H9 (cell line): ENCODE results near the gene TMA16. TPM values are rescaled to one million over a fixed set of nuclear protein-coding genes. Genes with fewer than 3 reads are reported as not detected.

Experiments used
- DNase-seq: peaks from one replicate; pipeline ENCODE4 v3.0.0-alpha.2; 2017
- H2AFZ ChIP-seq: one replicate; pipeline ENCODE4 v1.6.1; 2013; ENCODE audit warnings: mild to moderate bottlenecking, low read length, control low read depth, moderate library complexity
- H2AK5ac ChIP-seq: 2 replicates; pipeline ENCODE4 v1.6.1; 2013; ENCODE audit warnings: low read length, control low read depth, mixed read lengths; ENCODE audit not compliant: insufficient read length
- H2BK120ac ChIP-seq: one replicate; pipeline ENCODE4 v1.6.1; 2013; ENCODE audit warnings: low read depth, mild to moderate bottlenecking, low read length, control low read depth, inconsistent platforms; ENCODE audit not compliant: poor library complexity, severe bottlenecking
- H2BK12ac ChIP-seq: 2 replicates; pipeline ENCODE4 v1.6.1; 2013; ENCODE audit warnings: low read length, control low read depth, mixed read lengths, low read depth; ENCODE audit not compliant: insufficient read length
- H2BK15ac ChIP-seq: 2 replicates; pipeline ENCODE4 v1.6.1; 2013; ENCODE audit warnings: low read depth, low read length, control low read depth
- H2BK20ac ChIP-seq: one replicate; pipeline ENCODE4 v1.6.1; 2013; ENCODE audit warnings: low read depth, mild to moderate bottlenecking, low read length, control low read depth, inconsistent platforms; ENCODE audit not compliant: poor library complexity, severe bottlenecking
- H2BK5ac ChIP-seq: 2 replicates; pipeline ENCODE4 v1.6.1; 2013; ENCODE audit warnings: low read length, control low read depth, mixed read lengths; ENCODE audit not compliant: insufficient read length
- H3K14ac ChIP-seq: 2 replicates; pipeline ENCODE4 v1.6.1; 2013; ENCODE audit warnings: low read length, control low read depth; ENCODE audit not compliant: insufficient read depth
- H3K18ac ChIP-seq: 2 replicates; pipeline ENCODE4 v1.6.1; 2013; ENCODE audit warnings: low read depth, mild to moderate bottlenecking, mixed read lengths, low read length, control low read depth; ENCODE audit not compliant: insufficient read length
- H3K23ac ChIP-seq: 2 replicates; pipeline ENCODE4 v1.6.1; 2013; ENCODE audit warnings: low read length, control low read depth, mixed read lengths, low read depth; ENCODE audit not compliant: insufficient read length
- H3K23me2 ChIP-seq: 2 replicates; pipeline ENCODE4 v1.6.1; 2013; ENCODE audit warnings: low read depth, mild to moderate bottlenecking, mixed read lengths, low read length, control low read depth; ENCODE audit not compliant: insufficient read length, poor library complexity, severe bottlenecking
- H3K27ac ChIP-seq: 2 replicates; pipeline ENCODE4 v1.5.1; 2013; ENCODE audit warnings: low read length, control low read depth, mixed read lengths, low read depth; ENCODE audit not compliant: insufficient read length
- H3K27me3 ChIP-seq: 2 replicates; pipeline ENCODE4 v1.6.1; 2013; ENCODE audit warnings: low read length, control low read depth, inconsistent platforms; ENCODE audit not compliant: insufficient read depth
- H3K4ac ChIP-seq: 2 replicates; pipeline ENCODE4 v1.6.1; 2013; ENCODE audit warnings: low read depth, mild to moderate bottlenecking, control low read depth, inconsistent platforms, low read length, moderate library complexity
- H3K4me1 ChIP-seq: 2 replicates; pipeline ENCODE4 v1.6.1; 2013; ENCODE audit warnings: low read length, control low read depth, inconsistent platforms; ENCODE audit not compliant: insufficient read depth
- H3K4me2 ChIP-seq: 2 replicates; pipeline ENCODE4 v1.6.1; 2013; ENCODE audit warnings: low read length, control low read depth, mixed read lengths; ENCODE audit not compliant: insufficient read length, insufficient read depth
- H3K56ac ChIP-seq: 2 replicates; pipeline ENCODE4 v1.6.1; 2013; ENCODE audit warnings: low read depth, mild to moderate bottlenecking, mixed read lengths, low read length, control low read depth; ENCODE audit not compliant: insufficient read length
- H3K79me1 ChIP-seq: 2 replicates; pipeline ENCODE4 v1.6.1; 2013; ENCODE audit warnings: low read depth, mild to moderate bottlenecking, moderate library complexity, low read length, control low read depth, inconsistent platforms; ENCODE audit not compliant: insufficient read depth, poor library complexity, severe bottlenecking
- H3K79me2 ChIP-seq: 2 replicates; pipeline ENCODE4 v1.6.1; 2013; ENCODE audit warnings: low read length, control low read depth, inconsistent platforms; ENCODE audit not compliant: insufficient read depth
- H3K9ac ChIP-seq: 2 replicates; pipeline ENCODE4 v1.6.1; 2013; ENCODE audit warnings: low read length, control low read depth, mixed read lengths; ENCODE audit not compliant: insufficient read length; ENCODE audit errors: extremely low read depth
- H3K9me3 ChIP-seq: one replicate; pipeline ENCODE4 v1.6.1; 2013; ENCODE audit warnings: low read depth, low read length, inconsistent platforms; ENCODE audit not compliant: control insufficient read depth
- H3T11ph ChIP-seq: one replicate; pipeline ENCODE4 v1.6.1; 2013; ENCODE audit warnings: mild to moderate bottlenecking, low read length, control low read depth, inconsistent platforms
- H4K20me1 ChIP-seq: one replicate; pipeline ENCODE4 v1.6.1; 2013; ENCODE audit not compliant: control insufficient read depth, insufficient read length, insufficient read depth
- H4K5ac ChIP-seq: 2 replicates; pipeline ENCODE4 v1.6.1; 2013; ENCODE audit warnings: low read depth, mild to moderate bottlenecking, mixed read lengths, low read length, control low read depth; ENCODE audit not compliant: insufficient read length
- H4K8ac ChIP-seq: replicated peaks from 2 replicates; pipeline ENCODE4 v1.6.1; 2013; ENCODE audit warnings: low read length, control low read depth, mixed read lengths, low read depth; ENCODE audit not compliant: insufficient read length
- H4K91ac ChIP-seq: 2 replicates; pipeline ENCODE4 v1.6.1; 2013; ENCODE audit warnings: low read depth, mild to moderate bottlenecking, moderate library complexity, mixed read lengths, low read length, control low read depth; ENCODE audit not compliant: insufficient read length
- H3K27ac Mint-ChIP-seq, 3 experiments: 2 replicates in 2 of 3; 3 replicates in 1 of 3; pipeline ENCODE4 v1.8.0; 2020 to 2021; ENCODE audit warnings: mixed read lengths in 3 of 3, mild to moderate bottlenecking in 1 of 3, moderate library complexity in 1 of 3
- H3K27me3 Mint-ChIP-seq: 2 replicates; pipeline ENCODE4 v1.8.0; 2021; ENCODE audit warnings: low read depth, mild to moderate bottlenecking, moderate library complexity, mixed read lengths
- H3K36me3 Mint-ChIP-seq, 3 experiments: 2 replicates in 2 of 3; 3 replicates in 1 of 3; pipeline ENCODE4 v1.8.0; 2020 to 2021; ENCODE audit warnings: low read depth in 3 of 3, mixed read lengths in 3 of 3; ENCODE audit not compliant: insufficient read depth in 1 of 3
- H3K4me1 Mint-ChIP-seq, 2 experiments: 2 replicates each; pipeline ENCODE4 v1.8.0; 2020; ENCODE audit warnings: mixed read lengths in 2 of 2
- H3K4me3 Mint-ChIP-seq, 2 experiments: 2 replicates in 1 of 2; 3 replicates in 1 of 2; pipeline ENCODE4 v1.8.0; 2020 to 2021; ENCODE audit warnings: mild to moderate bottlenecking in 2 of 2, mixed read lengths in 2 of 2, moderate library complexity in 1 of 2
- H3K9me3 Mint-ChIP-seq, 2 experiments: 2 replicates in 1 of 2; 3 replicates in 1 of 2; pipeline ENCODE4 v1.8.0; 2020; ENCODE audit warnings: mild to moderate bottlenecking in 2 of 2, mixed read lengths in 2 of 2, moderate library complexity in 1 of 2
- CTCF ChIP-seq: fragments of 200-600 bp; sonication (generic); conservative IDR thresholded peaks from 3 replicates; pipeline ENCODE4 v1.8.0; 2021; ENCODE audit warnings: antibody characterized with exemption, mild to moderate bottlenecking
- WGBS: extraction: QIAGEN DNeasy Blood & Tissue Kit; methylation state at CpG from one replicate; pipeline ENCODE4 v1.1.7; 2013; ENCODE audit warnings: missing lambda C conversion rate, low lambda C conversion rate, mixed read lengths; ENCODE audit not compliant: insufficient read length; ENCODE audit errors: extremely low coverage; 5-methylcytosine and 5-hydroxymethylcytosine counted together
- total RNA-seq: library from RNA; stranded (reverse); gene quantifications from 2 replicates; pipeline ENCODE4 v1.2.1, GENCODE V29; 2021

TMA16 gene
- total RNA-seq, 1 experiment from 2014 or later: 61.3 TPM

- H2AFZ ChIP-seq: no peak overlapping the region
- Mint-ChIP-seq H3K4me3 (no peak overlapping the region), H3K4me1 (peaks cover 2 to 9% of the 10 kb centered on the region in 2 experiments; a peak in 2 of 4 replicates), H3K9me3 (no peaks in the 10 kb centered on the region), H3K27ac (no peak overlapping the region), H3K27me3 (no peaks in the 10 kb centered on the region), H3K36me3 (peaks cover 18 to 59% (median 59%) of the 10 kb centered on the region in 3 experiments; a peak in 6 of 7 replicates)
- H3K79me1 ChIP-seq: no peaks in the 10 kb centered on the region
- H3K79me2 ChIP-seq: no peaks in the 10 kb centered on the region
- no peaks in the 10 kb centered on the region for H4K20me1 ChIP-seq
- H3K9me3 ChIP-seq: no peaks in the 10 kb centered on the region
- no peak overlapping the region for H3T11ph ChIP-seq
- no peak overlapping the region for H3K18ac ChIP-seq
- H3K9ac ChIP-seq: no peak overlapping the region
- no peak for DNase-seq
- no peak overlapping the region for H2BK120ac ChIP-seq
- no peak overlapping the region for H2BK12ac ChIP-seq
- WGBS: no CpG with 5 or more reads among the region's 3 CpGs
- H2BK20ac ChIP-seq: no peak overlapping the region
- no peak overlapping the region for H4K5ac ChIP-seq
- no peak overlapping the region for H3K4me2 ChIP-seq
- no peak overlapping the region for H3K4ac ChIP-seq
- no peak for TF ChIP-seq CTCF
- H2AK5ac ChIP-seq: no peak overlapping the region
- no peak overlapping the region for H3K14ac ChIP-seq
- no peaks in the 10 kb centered on the region for H3K23me2 ChIP-seq
- no peak overlapping the region for H3K23ac ChIP-seq
- H3K4me1 ChIP-seq: no peaks in the 10 kb centered on the region
- H3K27me3 ChIP-seq: no peaks in the 10 kb centered on the region
- H2BK5ac ChIP-seq: no peak overlapping the region
- no peak overlapping the region for H4K8ac ChIP-seq
- H4K91ac ChIP-seq: no peak overlapping the region
- H3K27ac ChIP-seq: no peak overlapping the region
- no peak overlapping the region for H2BK15ac ChIP-seq
- no peak overlapping the region for H3K56ac ChIP-seq
Observed at GRCh38 chr4:163525982-163526381, 31.5 kb downstream of the TMA16 start.
